GM12873 (cell line): ENCODE measurements around the gene TPM1.

Experiments used
- CTCF ChIP-seq: IDR thresholded peaks from 2 replicates; pipeline ENCODE4 v1.5.1; 2012; ENCODE audit warnings: low read depth, mild to moderate bottlenecking, moderate library complexity, low read length, control low read depth; ENCODE audit not compliant: insufficient read depth; ENCODE audit errors: missing control alignments

Gene TPM1

GRCh38 chr15:63060699-63061098, 18.2 kb downstream of the TPM1 start:
- TF ChIP-seq CTCF: no peak

GRCh38 chr15:63061975-63062374, 19.4 kb downstream of the TPM1 start:
- TF ChIP-seq CTCF: no peak

- no peak for TF ChIP-seq CTCF
Observed at GRCh38 chr15:63063164-63063756, 20.7 kb downstream of the TPM1 start.

- no peak for TF ChIP-seq CTCF
Observed at GRCh38 chr15:63063877-63064409, 21.4 kb downstream of the TPM1 start.

- no peak for TF ChIP-seq CTCF
Observed at GRCh38 chr15:63065262-63066221, 23.0 kb downstream of the TPM1 start.

- TF ChIP-seq CTCF: no peak
Observed at GRCh38 chr15:63066272-63066671, 23.7 kb downstream of the TPM1 start.

- TF ChIP-seq CTCF: no peak
Observed at GRCh38 chr15:63067306-63067705, 24.8 kb downstream of the TPM1 start.
